K562 (cell line): ENCODE measurements around the gene MEIS2. TPM values are rescaled to one million over a fixed set of nuclear protein-coding genes. Genes with fewer than 3 reads are reported as not detected.

Experiments
- C11orf30 ChIP-seq: fragments of 450-650 bp; IDR thresholded peaks from 2 replicates; pipeline ENCODE4 v1.6.1; 2016; ENCODE audit warnings: low read depth, mild to moderate bottlenecking
- DPF2 ChIP-seq: fragments of 450-650 bp; IDR thresholded peaks from 2 replicates; pipeline ENCODE4 v1.6.1; 2016
- FOXK2 ChIP-seq, 2 experiments: fragments of 450-650 bp; IDR thresholded peaks in 1 of 2; conservative IDR thresholded peaks in 1 of 2; 2 replicates each; pipeline ENCODE4 v1.6.1; 2016; ENCODE audit warnings: low read depth in 2 of 2, mild to moderate bottlenecking in 1 of 2
- GABPA ChIP-seq: fragments of 200-800 bp; sonication (Bioruptor generic); conservative IDR thresholded peaks from 2 replicates; pipeline ENCODE4 v1.6.1; 2016; ENCODE audit warnings: low read depth, missing genetic modification characterization, missing compliant biosample characterization
- MAZ ChIP-seq, 2 experiments: fragments of 450-650 bp in 1 of 2; sonication (generic) in 1 of 2; formaldehyde crosslinking; IDR thresholded peaks in 1 of 2; conservative IDR thresholded peaks in 1 of 2; 2 replicates each; pipeline versions ENCODE4 v1.4.0 to v1.5.0; 2020; ENCODE audit warnings: mild to moderate bottlenecking in 1 of 2, missing genetic modification reagents in 1 of 2
- MNT ChIP-seq, 2 experiments: fragments of 450-650 bp; conservative IDR thresholded peaks; 2 replicates each; pipeline ENCODE4 v1.6.1; 2017; ENCODE audit warnings: mild to moderate bottlenecking in 2 of 2, moderate library complexity in 2 of 2
- NFE2 ChIP-seq: IDR thresholded peaks from 2 replicates; pipeline ENCODE4 v1.6.1; 2014; ENCODE audit warnings: antibody characterized with exemption, low read depth
- NFE2L1 ChIP-seq: fragments of 450-650 bp; IDR thresholded peaks from 2 replicates; pipeline ENCODE4 v1.6.1; 2016; ENCODE audit warnings: missing genetic modification characterization, low read depth, mild to moderate bottlenecking, missing compliant biosample characterization, moderate library complexity, borderline replicate concordance
- NFIC ChIP-seq: fragments of 450-650 bp; IDR thresholded peaks from 2 replicates; pipeline ENCODE4 v1.6.1; 2017; ENCODE audit warnings: mild to moderate bottlenecking, inconsistent platforms
- PBX2 ChIP-seq, 2 experiments: IDR thresholded peaks in 1 of 2; conservative IDR thresholded peaks in 1 of 2; 2 replicates each; pipeline ENCODE4 v1.6.1; 2016; ENCODE audit warnings: low read depth in 2 of 2, mild to moderate bottlenecking in 1 of 2, missing compliant biosample characterization in 1 of 2, missing genetic modification characterization in 1 of 2, moderate library complexity in 1 of 2
- RBBP5 ChIP-seq: fragments of 200-600 bp; sonication (generic); IDR thresholded peaks from 2 replicates; pipeline ENCODE4 v1.6.1; 2012; ENCODE audit warnings: borderline replicate concordance, mild to moderate bottlenecking, low read length, control low read depth, inconsistent platforms; ENCODE audit not compliant: insufficient read depth, poor library complexity, severe bottlenecking
- SMARCC2 ChIP-seq: fragments of 450-650 bp; IDR thresholded peaks from 2 replicates; pipeline ENCODE4 v1.6.1; 2017; ENCODE audit warnings: antibody characterized with exemption, moderate library complexity, mild to moderate bottlenecking, low read depth
- TEAD4 ChIP-seq, 2 experiments: sonication (generic) in 1 of 2; formaldehyde crosslinking in 1 of 2; IDR thresholded peaks; 2 replicates each; pipeline versions ENCODE4 v1.6.1 to v1.8.0; 2012 to 2022; ENCODE audit warnings: borderline replicate concordance in 1 of 2, inconsistent platforms in 1 of 2, low read length in 1 of 2, mild to moderate bottlenecking in 1 of 2, missing genetic modification reagents in 1 of 2
- VEZF1 ChIP-seq: fragments of 200-800 bp; sonication (Bioruptor generic); IDR thresholded peaks from 2 replicates; pipeline ENCODE4 v1.6.1; 2017; ENCODE audit warnings: missing genetic modification characterization, missing compliant biosample characterization
- ZKSCAN3 ChIP-seq: fragments of 250-450 bp; sonication (Bioruptor Pico); IDR thresholded peaks from 2 replicates; pipeline ENCODE4 v1.4.0; 2020
- ZNF124 ChIP-seq: sonication (generic); formaldehyde crosslinking; IDR thresholded peaks from 2 replicates; pipeline ENCODE4 v1.8.1; 2022; ENCODE audit warnings: missing genetic modification reagents
- polyA plus RNA-seq, 8 experiments: library from polyadenylated mRNA; depleted of rRNA in 4 of 8; stranded (reverse) in 5 of 8; unstranded in 3 of 8; fragments of >200 nt; fragmentation: Nextera tagmentation in 2 of 8; fragmentation: Illumina TruSeq in 1 of 8; extraction: Ambion mirVana in 2 of 8; extraction: Trizol in 1 of 8; gene quantifications; 2 replicates each; pipeline versions ENCODE4 v1.2.1 to v1.2.3, GENCODE V29; 2011 to 2014; ENCODE audit warnings: inconsistent platforms in 1 of 8, missing spikeins in 1 of 8
- total RNA-seq, 7 experiments: library from RNA; depleted of rRNA in 6 of 7; stranded (reverse); fragments of >200 nt in 6 of 7; fragmentation: Illumina TruSeq in 2 of 7; extraction: Trizol in 2 of 7; gene quantifications; 2 replicates each; pipeline versions ENCODE4 v1.2.1 to v1.2.3, GENCODE V29; 2011 to 2021; ENCODE audit warnings: low replicate concordance in 1 of 7

The MEIS2 gene
- total and polyA plus RNA-seq, 9 of the 15 experiments (the other 6 are each of a cell fraction or from before 2014, with no cell fraction given) = 7.5 to 64.2 (median 22.3) TPM

GRCh38 chr15:37056177-37057121 is 43.9 kb downstream of the MEIS2 start (continued):
- TF ChIP-seq NFE2L1 (tag) = peak; percentile 46; the same call in 1 of the 2 replicates
- 0 out of 2 replicates have a peak, but pooled peaks have one; percentile 27 for TF ChIP-seq GABPA (tag)
- peak; percentile 32 for TF ChIP-seq RBBP5
- TF ChIP-seq TEAD4 (IDR thresholded peaks at IDR 0.05; ENCODE audit: low read length) = peak; percentile 14; the same call in 1 of the 2 replicates
- no peak for TF ChIP-seq TEAD4 (CRISPR knock-in tag; IDR thresholded peaks at IDR 0.05; ENCODE audit: borderline replicate concordance)
- peak; percentile 95 for TF ChIP-seq NFE2
- no peak for TF ChIP-seq ZKSCAN3 (CRISPR knock-in tag)
- TF ChIP-seq SMARCC2 = peak; percentile 56; the same call in 1 of the 2 replicates
- no peak for TF ChIP-seq ZNF124 (CRISPR knock-in tag)
- TF ChIP-seq FOXK2 (conservative IDR thresholded peaks at IDR 0.05 in 1 of 2, IDR thresholded peaks at IDR 0.05 in 1 of 2; ENCODE audit: low read depth in 2 of 2) = 0 out of 4 replicates have a peak, but pooled peaks of 1 of the 2 experiments have one; percentile 39
- no peak for TF ChIP-seq NFIC
- peak; percentile 69; the same call in 1 of the 2 replicates for TF ChIP-seq DPF2
- peak in 1 of 2 experiments; percentile 28; a peak in 2 of 4 replicates for TF ChIP-seq MAZ (CRISPR knock-in tag; conservative IDR thresholded peaks at IDR 0.05 in 1 of 2, IDR thresholded peaks at IDR 0.05 in 1 of 2)
- 0 out of 2 replicates have a peak, but pooled peaks have one; percentile 23 for TF ChIP-seq VEZF1 (CRISPR knock-in tag)
- TF ChIP-seq C11orf30 = peak; percentile 89
- no peak for TF ChIP-seq MNT (conservative IDR thresholded peaks at IDR 0.05)
- TF ChIP-seq PBX2 (CRISPR knock-in tag; IDR thresholded peaks at IDR 0.05; ENCODE audit: low read depth) = no peak
- 0 out of 2 replicates have a peak, but pooled peaks have one; percentile 18 for TF ChIP-seq PBX2 (tag; conservative IDR thresholded peaks at IDR 0.05; ENCODE audit: low read depth)
